ENCODE results near the gene CLDN19.

CLDN19 gene

GRCh38 chr1:42739753-42740700, at the start of gene CLDN19:
TSS of gene CLDN19 (minus strand) at chr1:42740236. CDS start at chr1:42740063, 173 bp downstream.
- DNase-seq (ENCODE audit: low read depth): no peak

- no peak for DNase-seq (ENCODE audit: low read depth)
These were observed 48.0 kb upstream of the CLDN19 start for GRCh38 chr1:42788021-42788420.

- no peak for DNase-seq (ENCODE audit: low read depth)
These were observed 46.1 kb upstream of the CLDN19 start for GRCh38 chr1:42786097-42786496.

GRCh38 chr1:42784946-42785693, 45.1 kb upstream of the CLDN19 start, which contains the start of gene TMEM269:
TSS of gene TMEM269 (plus strand) at chr1:42784991. CDS start at chr1:42789894, 4,903 bp downstream.
- peak; percentile 21 for DNase-seq (ENCODE audit: low read depth)

GRCh38 chr1:42784547-42784945, 44.5 kb upstream of the CLDN19 start:
- DNase-seq (ENCODE audit: low read depth): no peak

GRCh38 chr1:42783092-42783491, 43.1 kb upstream of the CLDN19 start:
- no peak for DNase-seq (ENCODE audit: low read depth)

GRCh38 chr1:42780176-42780575, 40.1 kb upstream of the CLDN19 start:
- no peak for DNase-seq (ENCODE audit: low read depth)

- no peak for DNase-seq (ENCODE audit: low read depth)
These were observed 39.7 kb upstream of the CLDN19 start for GRCh38 chr1:42779725-42780124.

- DNase-seq (ENCODE audit: low read depth): no peak
These were observed 37.8 kb upstream of the CLDN19 start for GRCh38 chr1:42777852-42778251.

GRCh38 chr1:42776502-42776901, 36.5 kb upstream of the CLDN19 start:
- no peak for DNase-seq (ENCODE audit: low read depth)

- no peak for DNase-seq (ENCODE audit: low read depth)
These were observed 35.0 kb upstream of the CLDN19 start for GRCh38 chr1:42774928-42775526.

GRCh38 chr1:42773420-42773819, 33.4 kb upstream of the CLDN19 start:
- DNase-seq (ENCODE audit: low read depth): no peak

- DNase-seq (ENCODE audit: low read depth): no peak
These were observed 29.8 kb upstream of the CLDN19 start for GRCh38 chr1:42769811-42770210.

GRCh38 chr1:42768172-42768571, 28.1 kb upstream of the CLDN19 start:
- no peak for DNase-seq (ENCODE audit: low read depth)

- DNase-seq (ENCODE audit: low read depth): no peak
These were observed 27.5 kb upstream of the CLDN19 start for GRCh38 chr1:42767510-42768000.

GRCh38 chr1:42766741-42767509, 26.9 kb upstream of the CLDN19 start, which contains the start of the genes C1orf50 and P3H1:
TSS of gene C1orf50 (plus strand) at chr1:42767249. CDS start at chr1:42767312, 63 bp downstream.
TSS of gene P3H1 (minus strand) at chr1:42767028. CDS start at chr1:42766971, 57 bp downstream.
- DNase-seq (ENCODE audit: low read depth): peak; percentile 99

- DNase-seq (ENCODE audit: low read depth): peak; percentile 25
These were observed 26.1 kb upstream of the CLDN19 start for GRCh38 chr1:42765832-42766740.

GRCh38 chr1:42765269-42765668, 25.2 kb upstream of the CLDN19 start:
- no peak for DNase-seq (ENCODE audit: low read depth)

- no peak for DNase-seq (ENCODE audit: low read depth)
These were observed 22.2 kb upstream of the CLDN19 start for GRCh38 chr1:42762269-42762668.

GRCh38 chr1:42761567-42761966, 21.5 kb upstream of the CLDN19 start:
- DNase-seq (ENCODE audit: low read depth): no peak

Data from activated T-cell treated with anti-CD3 and anti-CD28 coated beads for 24 hours (primary cell).